Measurements from ENCODE around the gene TRIO. TPM values are rescaled to one million over a fixed set of nuclear protein-coding genes. Genes with fewer than 3 reads are reported as not detected.

Gene TRIO
- total and polyA plus RNA-seq, 2 of the 8 experiments (the other 6 are each of a cell fraction or from before 2014, with no cell fraction given): 35.1 to 69.1 TPM

GRCh38 chr5:14355391-14355790, 212.2 kb downstream of the TRIO start (continued):
- no peak for TF ChIP-seq TCF12 (IDR thresholded peaks at IDR 0.05; ENCODE audit: low read depth, low read length)
- TF ChIP-seq BCL11A (IDR thresholded peaks at IDR 0.05; ENCODE audit: low read depth in 2 of 2, low read length in 2 of 2): no peak
- TF ChIP-seq PHF8 (conservative IDR thresholded peaks at IDR 0.05; ENCODE audit: low read depth, low read length): no peak
- TF ChIP-seq RBBP5 (IDR thresholded peaks at IDR 0.05; ENCODE audit: borderline replicate concordance, low read depth, low read length): no peak
- TF ChIP-seq SP1 (IDR thresholded peaks at IDR 0.05; ENCODE audit: low read depth, low read length): no peak
- TF ChIP-seq SP2 (IDR thresholded peaks at IDR 0.05; ENCODE audit: low read length): no peak
- TF ChIP-seq RAD21 (IDR thresholded peaks at IDR 0.05 in 1 of 2, conservative IDR thresholded peaks at IDR 0.05 in 1 of 2; ENCODE audit: low read depth in 2 of 2, low read length in 2 of 2): no peak
- TF ChIP-seq TAF7 (optimal IDR thresholded peaks at IDR 0.05; ENCODE audit: borderline replicate concordance, low read depth, low read length): no peak
